NCI-H187 treated with DMSO at 0.1 percent for 48 hours (cell line): ENCODE measurements around the gene TM6SF1.
"Not testable (repeated sequence)": the region's sequence is repeated elsewhere in the genome, so short reads cannot be mapped to it uniquely, and the experiment has no call there.

Source experiments
- DNase-seq: peaks from one replicate; lab custom pipeline; 2025; lab: John Stamatoyannopoulos, UW

Gene TM6SF1

DNA sequence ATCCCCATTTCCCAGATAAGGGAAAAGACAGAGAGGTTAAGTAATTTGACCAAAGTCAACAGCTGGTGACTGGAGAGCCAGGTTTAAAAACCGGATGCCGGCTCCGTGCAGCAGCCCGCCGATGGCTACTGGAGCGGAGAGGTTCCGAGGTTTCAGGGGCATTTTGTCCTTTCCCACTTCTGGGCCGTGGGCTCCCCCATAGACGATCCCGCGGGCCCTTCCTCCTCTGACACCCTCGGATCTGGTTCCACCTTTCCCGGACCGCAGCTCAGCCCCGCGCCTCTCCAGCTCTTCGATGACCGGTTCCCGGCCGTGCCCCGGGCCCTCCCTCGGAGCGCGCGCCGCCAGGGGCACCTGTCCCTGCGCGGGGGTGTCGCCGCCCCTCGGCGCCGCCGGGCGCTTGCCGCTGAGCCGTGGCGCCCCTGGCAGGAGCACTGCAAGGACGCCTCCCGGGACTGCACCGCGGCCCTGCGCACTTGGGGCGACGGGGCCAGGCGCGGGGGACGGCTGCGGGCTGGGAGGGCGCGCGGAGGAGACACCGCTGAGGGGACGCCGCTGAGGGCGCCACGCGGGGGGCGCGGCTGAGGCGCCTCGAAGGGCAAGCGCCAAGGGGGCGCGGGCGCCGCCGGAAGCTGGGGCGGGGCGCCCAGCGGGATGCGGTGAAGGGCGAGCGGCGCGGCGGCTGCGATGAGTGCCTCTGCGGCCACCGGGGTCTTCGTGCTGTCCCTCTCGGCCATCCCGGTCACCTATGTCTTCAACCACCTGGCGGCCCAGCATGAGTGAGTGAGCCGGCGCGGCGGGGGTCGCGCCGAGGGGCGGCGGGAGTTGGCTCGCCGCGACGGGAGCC lies at the start of gene TM6SF1:
Gene TM6SF1 (plus strand): TSS at position 652 of the 847 bp plus-strand sequence. CDS start 36 bp downstream, at position 688.
- no peak for DNase-seq

- no peak for DNase-seq
Measured at GRCh38 chr15:83057696-83058376, 49.6 kb upstream of the TM6SF1 start.

- DNase-seq = no peak
Measured at GRCh38 chr15:83061680-83062079, 45.8 kb upstream of the TM6SF1 start.

DNA sequence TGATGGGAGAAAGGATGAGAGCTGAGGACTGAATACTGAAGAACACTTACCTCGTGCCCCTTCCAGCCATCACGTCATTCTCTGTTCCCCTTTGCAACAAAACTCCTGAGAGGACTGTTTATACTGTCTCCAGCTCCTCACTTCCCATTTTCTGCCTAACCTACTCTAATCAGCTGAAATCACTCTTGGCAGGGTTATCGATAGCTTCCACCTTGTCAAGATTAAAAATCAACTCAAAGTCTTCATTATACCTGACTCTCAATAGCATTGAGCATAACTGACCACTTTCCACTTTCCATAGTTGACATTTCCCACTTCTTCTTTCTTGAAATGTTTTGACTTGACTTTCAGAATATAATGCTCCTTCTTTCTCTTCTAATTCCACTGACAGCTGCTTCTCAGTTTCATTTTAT lies 44.7 kb upstream of the TM6SF1 start:
- DNase-seq = no peak

DNA sequence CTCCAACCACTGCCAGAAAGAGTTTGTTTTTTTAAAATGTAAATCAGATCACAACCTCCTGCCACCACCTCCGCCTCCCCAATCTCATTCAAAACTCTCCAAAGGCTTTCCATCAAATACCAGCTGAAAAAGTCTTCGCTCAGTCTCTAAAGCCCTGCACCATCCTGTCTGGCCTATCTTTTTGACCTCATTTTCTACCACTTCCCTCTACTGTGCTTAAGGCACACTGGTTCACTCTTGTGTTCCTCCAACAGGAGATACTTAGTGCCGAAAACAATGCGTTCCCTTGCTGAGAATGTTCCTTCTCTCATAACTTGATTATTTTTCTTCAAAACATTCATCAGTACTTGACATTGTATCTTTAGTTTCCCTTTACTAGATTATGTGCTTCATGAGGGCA lies 43.9 kb upstream of the TM6SF1 start:
- no peak for DNase-seq

DNA sequence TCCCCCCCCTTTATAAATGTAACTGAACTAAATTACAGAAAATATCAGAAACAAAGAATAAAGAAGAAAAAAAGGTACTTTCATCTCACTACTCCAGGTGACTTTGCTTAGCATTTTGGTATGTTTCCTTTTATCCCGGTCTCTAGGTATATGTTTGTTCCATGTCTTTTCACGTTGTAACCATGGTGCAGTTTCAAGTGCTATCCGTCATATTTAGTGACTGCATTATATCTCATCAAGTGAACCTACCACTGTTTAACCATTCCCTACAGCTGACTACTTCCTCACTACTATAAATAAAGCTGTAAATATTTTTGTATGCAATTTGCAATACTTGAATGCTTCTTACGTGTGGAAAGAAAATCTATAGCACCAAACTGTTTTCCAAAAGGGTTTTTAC lies 42.6 kb upstream of the TM6SF1 start:
- DNase-seq = no peak

- DNase-seq = no peak
Measured at GRCh38 chr15:83065431-83065830, 42.0 kb upstream of the TM6SF1 start.

GRCh38 chr15:83066034-83066733 lies 41.3 kb upstream of the TM6SF1 start:
- no peak for DNase-seq

- no peak for DNase-seq
Measured at GRCh38 chr15:83066734-83067637, 40.5 kb upstream of the TM6SF1 start, which contains the start of gene BTBD1. Gene BTBD1, minus strand, starts transcription at chr15:83067252. Its CDS starts 101 bp downstream, at chr15:83067151.

GRCh38 chr15:83067638-83067962 lies 39.8 kb upstream of the TM6SF1 start:
- DNase-seq = no peak

- no peak for DNase-seq
Measured at GRCh38 chr15:83068054-83068453, 39.4 kb upstream of the TM6SF1 start.

DNA sequence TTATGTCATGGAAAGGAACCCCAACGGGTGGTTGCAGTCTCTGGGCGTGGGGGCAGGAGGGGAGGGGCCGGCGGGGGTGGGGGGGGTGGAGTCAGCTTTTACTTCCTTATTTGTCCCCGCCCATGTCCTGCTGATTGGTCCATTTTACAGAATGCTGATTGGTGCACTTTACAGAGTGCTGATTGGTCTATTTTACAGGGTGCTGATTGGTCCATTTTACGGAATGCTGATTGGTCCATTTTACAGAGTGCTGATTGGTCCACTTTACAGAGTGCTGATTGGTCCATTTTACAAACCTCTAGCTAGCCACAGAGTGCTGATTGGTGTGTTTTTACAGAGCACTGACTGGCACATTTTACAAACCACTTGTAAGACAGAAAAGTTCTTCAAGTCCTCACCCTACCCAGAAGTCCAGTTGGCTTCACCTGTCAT lies 38.2 kb upstream of the TM6SF1 start:
- DNase-seq = not testable (repeated sequence)

DNA sequence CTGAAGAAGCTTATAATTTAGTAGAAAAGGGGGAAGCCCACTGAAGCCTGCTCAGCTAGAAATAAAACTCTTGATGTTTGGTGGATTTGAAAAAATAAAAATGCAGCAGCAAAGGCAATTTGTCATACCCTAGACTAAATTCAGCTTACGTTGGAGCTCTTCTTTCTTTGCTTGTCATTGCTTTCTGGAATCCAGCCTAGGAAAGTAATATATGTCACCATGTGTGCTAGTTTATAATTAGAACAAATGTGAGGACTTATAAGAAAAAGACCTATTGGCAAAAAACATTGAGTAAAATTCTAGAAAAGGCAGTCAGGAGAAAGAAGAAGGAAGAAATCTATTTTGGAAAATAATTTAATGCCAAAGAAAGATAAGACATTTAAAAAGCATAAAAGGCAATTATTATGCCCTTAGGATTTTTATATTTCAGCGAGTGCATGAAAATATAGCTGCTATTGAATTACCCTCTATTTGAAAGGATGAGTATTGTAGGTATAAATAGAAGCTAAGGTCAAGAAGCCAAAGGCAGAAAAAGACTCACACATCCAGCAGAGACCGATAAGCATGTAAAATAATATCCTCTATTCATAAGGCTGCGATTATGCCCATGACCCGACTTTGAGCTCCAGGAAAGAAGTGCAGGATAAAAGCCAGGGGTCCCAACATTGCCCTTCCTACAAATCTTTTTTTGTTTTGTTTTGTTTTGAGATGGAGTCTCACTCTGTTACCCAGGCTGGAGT lies 29.8 kb upstream of the TM6SF1 start:
- DNase-seq = no peak

GRCh38 chr15:83078712-83079111 lies 28.7 kb upstream of the TM6SF1 start:
- no peak for DNase-seq

DNA sequence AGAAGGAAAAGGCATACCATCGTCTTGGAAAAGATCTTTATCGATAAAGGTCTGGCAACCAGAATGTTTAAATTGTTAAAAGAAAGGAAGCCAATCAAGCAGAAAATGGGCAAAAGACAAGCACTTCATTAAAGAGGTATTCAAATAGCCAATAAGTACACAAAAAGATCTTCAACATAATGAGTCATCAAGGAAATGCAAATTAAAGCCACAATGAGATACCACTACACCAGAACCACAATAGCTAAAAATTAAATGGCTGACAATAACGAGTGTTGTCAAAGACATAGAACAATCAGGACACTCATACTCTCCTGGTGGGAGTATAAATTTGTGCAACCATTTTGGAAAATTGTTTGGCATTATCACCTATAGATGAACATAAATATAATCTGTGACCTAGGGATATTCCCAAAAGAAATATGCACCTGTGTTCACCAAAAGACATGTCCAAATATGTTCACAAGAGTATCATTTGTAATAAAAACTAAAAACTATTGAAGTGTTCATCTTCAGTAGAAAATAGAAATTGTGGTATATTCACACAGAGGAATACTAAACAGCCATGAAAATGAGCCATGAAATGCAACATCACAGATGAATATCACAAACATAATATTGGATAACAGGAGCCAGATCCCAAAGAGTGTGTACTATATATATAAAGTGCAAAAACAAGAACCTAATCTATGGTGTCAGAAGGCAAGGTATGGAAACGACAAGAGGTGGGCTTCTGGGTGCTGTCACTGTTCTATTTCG lies 26.0 kb upstream of the TM6SF1 start:
- DNase-seq = no peak

DNA sequence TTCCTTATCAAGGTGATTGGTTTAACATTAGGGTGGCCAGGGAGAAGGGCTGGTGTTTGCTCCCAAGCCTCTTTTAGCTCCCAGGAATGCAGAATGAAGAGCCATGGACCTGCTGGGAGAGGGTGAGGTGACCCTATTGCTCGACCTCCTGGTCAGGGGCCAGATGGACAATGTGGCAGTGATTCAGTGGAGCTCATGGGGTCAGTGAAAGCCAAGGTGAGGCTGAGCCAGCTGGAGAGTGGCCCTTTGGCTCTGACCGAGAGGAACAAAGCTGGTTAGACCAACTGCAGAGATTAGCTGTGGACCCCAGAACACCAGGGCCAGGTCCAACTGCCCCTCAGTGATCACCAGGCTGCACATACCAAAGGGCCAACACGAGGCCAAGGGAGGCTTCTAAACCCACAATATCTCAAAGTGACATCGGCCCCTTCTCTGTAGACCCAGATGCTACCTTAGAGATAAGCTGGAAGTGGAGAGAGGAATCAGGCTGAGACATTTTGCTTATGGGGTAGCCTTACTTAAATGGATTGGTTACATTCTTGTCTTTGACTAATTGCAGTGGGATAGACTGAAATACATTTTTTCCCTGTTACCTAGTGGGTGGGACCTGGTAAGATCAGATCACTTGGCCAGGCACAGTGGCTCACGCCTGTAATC lies 24.6 kb upstream of the TM6SF1 start:
- DNase-seq = no peak

DNA sequence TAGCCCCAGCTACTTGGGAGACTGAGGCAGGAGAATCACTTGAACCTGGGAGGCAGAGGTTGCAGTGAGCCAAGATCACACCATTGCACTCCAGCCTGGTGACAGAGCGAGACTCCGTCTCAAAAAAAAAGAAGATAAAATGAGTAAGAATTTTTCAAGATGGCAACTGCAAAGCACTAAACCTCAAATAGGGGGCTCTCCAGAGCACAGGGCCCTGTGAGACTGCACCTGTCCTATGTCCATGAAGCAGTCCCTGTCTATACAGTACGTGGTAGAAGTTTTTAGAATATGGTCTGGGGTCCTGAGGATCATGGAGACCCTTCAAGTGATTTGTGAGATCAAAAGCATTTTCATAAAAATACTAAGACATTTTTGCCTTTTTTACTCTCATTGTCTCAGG lies 22.0 kb upstream of the TM6SF1 start:
- not testable (repeated sequence) for DNase-seq

- DNase-seq = not testable (repeated sequence)
Measured at GRCh38 chr15:83085864-83086552, 21.4 kb upstream of the TM6SF1 start.

DNA sequence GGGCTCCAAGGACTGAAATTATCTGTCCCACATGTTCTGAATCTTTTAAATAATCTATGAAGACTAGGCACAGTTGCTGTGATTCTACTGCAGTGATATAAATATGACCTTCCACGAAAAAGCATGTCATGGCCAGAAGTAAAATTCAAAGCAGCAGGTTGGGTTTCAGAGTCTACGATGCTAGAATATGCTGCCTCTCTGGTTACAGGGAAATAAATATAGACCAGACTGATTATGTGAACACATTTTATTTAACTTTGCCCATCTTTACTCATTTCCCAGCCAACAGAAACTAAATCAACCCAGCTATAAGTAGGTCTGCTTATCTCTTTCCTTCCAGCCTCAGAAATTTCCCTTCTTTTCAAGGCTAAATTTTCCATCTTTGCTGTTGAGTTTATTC lies 19.9 kb upstream of the TM6SF1 start:
- no peak for DNase-seq
